ENCODE results near the gene HRK.
A peak's percentile ranks its signal among the peaks of the same experiment; 100 is the strongest.

The HRK gene

GRCh38 chr12:116864371-116865160 is 16.7 kb downstream of the HRK start:
- DNase-seq: no peak

DNA sequence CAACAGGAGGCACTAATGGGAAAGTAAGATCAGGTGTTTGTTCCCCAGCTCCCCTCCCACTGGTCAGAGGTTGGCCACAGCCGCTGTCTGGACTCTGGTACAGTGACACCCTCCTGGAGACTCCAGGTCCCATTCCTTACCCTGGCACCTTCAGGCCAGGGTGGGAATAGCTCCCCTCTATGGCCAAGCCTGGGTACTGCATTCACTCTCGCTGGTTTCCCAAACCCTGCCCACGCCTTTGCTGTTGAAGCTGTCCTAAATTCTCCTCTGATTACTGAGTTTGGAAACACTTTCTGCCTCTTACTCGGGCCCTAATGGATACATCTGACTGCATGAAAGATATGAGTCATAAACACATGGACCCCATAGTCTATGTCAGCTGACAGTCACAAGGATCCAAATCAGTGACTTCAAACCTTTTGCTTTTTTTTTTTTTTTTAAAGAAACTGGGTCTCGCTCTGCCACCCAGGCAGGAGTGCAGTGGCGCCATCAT is 17.9 kb downstream of the HRK start:
- DNase-seq: no peak

GRCh38 chr12:116862167-116862566 is 19.1 kb downstream of the HRK start:
- no peak for DNase-seq

DNA sequence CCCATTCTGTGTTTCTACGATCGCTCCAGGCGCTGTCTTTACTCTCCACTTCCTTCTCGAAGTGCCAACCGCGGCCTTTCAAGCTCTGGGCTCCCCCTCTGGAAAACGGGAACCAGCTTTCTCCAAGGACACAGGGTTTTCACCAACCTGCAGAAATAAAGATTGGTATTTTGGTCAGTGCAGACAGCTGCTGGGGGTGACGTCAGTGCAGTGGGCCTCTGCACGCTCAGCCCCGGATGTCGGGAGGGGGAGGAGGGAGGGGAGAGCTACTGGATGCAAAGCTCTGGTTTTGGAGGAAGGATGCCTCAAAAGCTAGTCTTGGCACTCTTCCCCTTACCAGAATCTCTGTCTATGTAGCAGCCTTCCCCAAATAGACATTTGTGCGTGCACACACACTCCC is 19.9 kb downstream of the HRK start:
- DNase-seq: no peak

- DNase-seq: no peak
Observed at GRCh38 chr12:116860263-116860662, 21.0 kb downstream of the HRK start.

DNA sequence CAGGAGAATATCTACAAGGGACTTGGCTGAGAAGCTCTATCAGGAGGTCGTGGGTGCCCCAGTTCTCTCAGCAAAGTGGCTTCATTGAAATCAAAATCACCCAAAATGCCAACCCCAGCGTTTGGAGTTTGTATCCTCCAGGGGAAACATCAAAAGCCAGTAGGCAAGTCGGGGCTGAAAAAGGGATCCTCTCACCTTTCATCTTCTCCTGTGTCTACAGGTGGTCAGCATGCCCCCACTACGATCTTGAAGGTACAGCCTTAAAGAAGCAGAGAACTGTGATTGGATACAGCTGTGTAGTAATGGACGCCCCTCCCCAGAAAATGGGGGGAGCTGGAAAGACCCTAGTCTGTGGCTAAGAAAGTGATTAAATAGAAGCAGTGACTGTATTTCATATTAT is 22.2 kb downstream of the HRK start:
- DNase-seq: peak; percentile 54

DNA sequence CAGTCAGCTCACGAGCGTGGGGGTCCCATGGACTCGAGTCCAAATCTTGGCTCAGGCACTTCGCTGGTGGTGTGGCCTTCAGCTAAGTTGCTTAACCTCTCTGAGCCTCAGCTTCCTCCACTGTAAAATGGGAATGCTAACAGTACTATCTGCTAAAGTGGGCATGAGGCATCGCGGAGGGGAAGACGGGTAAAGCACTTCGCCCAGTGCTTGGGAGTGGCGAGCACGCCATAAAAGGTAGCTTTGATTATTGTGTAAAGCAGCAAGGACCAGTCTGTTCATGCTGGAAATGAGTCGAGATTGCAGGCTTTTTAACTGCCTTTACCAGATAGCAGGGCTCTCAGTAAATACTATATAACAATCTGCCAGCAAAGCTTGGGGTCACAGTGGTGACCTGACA is 24.5 kb downstream of the HRK start:
- DNase-seq: no peak

- no peak for DNase-seq
Observed at GRCh38 chr12:116855744-116856470, 25.3 kb downstream of the HRK start.

DNA sequence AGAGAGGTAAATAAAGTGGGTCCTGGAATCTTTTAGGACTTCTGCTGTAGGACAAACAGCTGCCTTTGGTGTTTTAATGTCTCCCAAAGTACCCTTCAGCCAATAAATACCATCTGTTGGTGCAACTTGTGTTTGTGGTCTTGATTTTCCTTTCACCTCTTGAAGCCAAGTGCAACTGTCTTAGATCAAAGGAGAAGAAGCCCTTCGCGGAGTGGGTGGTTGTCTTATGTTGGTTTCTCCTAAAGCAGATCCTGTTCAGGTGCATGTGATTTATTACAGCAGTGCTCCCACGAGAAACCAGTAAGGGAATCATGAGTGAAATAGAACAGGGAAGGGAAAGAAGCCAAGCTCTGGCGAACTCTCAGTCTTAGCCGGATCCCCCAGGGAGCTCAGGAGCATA is 27.7 kb downstream of the HRK start:
- no peak for DNase-seq

DNA sequence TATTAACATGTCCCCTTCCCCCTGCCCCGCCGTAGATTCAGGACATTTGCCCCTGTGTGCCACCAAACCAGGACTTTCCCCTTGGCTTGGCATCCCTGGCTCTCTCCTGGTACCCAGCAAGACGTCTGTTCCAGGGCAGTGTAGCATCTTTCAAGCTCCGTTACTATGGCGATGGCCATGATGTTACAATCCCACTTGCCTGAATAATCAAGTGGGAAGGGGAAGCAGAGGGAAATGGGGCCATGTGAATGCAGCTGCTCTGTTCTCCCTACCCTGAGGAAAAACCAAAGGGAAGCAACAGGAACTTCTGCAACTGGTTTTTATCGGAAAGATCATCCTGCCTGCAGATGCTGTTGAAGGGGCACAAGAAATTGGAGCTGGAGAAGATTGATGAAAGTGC is 28.9 kb downstream of the HRK start:
- no peak for DNase-seq

DNA sequence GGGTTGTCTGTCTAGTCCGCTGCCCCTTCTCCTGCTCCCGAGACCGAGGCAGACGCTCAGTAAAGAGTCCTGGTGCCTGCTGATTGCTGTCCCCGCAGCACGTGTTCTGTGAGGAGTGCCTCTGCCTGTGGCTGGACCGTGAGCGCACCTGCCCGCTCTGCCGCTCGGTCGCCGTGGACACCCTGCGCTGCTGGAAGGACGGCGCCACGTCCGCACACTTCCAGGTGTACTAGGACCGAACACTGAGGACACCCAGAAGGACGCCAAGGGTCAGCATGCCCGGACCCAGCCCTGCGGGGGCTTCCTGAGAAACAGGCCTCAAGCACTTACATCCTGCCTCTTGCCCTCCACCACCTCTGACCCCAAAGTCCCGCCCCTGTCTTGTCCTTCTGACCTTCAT is 32.0 kb downstream of the HRK start:
- DNase-seq: no peak

DNA sequence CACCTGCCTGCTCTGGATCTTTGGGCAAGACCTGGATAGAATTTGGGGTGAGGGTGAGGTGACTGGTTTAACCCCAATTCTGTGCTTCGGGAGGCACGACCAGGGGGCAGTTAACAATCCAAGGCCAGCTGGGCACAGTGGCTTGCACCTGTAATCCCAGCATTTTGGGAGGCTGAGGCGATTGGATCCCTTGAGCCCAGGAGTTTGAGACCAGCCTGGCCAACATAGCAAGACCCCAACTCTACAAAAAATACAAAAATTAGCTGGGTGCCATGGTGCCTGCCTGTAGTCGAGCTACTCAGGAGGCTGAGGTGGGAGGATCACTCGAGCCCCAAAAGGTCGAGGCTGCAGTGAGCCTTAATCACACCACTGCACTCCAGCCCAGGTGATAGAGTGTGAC is 38.2 kb downstream of the HRK start:
- no peak for DNase-seq

- DNase-seq: no peak
Observed at GRCh38 chr12:116839287-116839830, 41.9 kb downstream of the HRK start.

- DNase-seq: no peak
Observed at GRCh38 chr12:116838365-116838764, 42.9 kb downstream of the HRK start.

DNA sequence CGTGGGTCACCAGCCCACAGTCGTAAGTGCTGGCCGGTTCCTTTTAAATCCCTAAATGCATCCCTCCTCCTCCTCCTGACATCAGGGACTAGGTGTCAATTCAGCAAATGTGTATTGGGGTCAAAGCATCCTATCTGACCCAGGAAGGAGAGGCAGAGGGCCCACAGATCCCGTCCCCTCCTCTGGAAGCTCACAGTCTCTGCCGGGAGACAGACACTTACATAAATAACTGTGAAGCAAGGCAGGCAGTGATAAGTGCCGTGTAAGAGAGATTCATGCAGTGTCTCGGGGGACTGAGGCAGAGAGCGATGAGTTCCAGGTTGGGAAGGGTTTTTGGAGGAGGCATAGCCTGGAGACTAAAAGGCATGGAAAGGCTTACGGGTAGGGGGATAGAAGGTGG is 44.1 kb downstream of the HRK start:
- DNase-seq: no peak

DNA sequence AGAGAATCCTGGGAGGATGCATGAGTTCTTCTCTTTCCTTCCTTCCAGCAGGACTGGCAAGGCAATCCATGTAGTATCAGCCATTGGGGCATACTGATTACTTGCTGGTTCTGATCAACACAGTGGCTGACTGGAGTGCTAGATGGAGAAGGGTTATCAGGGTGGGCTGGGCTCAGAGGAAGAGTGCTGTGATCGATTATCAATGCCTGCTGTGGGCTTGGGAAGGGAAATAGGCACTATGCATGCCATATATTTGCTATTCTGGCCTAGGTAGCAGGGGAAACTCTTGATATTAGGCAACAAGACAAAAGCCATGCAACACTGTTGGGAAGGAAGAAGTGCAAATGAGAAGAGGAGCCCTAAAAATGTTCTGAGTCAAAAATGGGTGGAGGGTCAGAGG is 45.8 kb downstream of the HRK start:
- no peak for DNase-seq

DNA sequence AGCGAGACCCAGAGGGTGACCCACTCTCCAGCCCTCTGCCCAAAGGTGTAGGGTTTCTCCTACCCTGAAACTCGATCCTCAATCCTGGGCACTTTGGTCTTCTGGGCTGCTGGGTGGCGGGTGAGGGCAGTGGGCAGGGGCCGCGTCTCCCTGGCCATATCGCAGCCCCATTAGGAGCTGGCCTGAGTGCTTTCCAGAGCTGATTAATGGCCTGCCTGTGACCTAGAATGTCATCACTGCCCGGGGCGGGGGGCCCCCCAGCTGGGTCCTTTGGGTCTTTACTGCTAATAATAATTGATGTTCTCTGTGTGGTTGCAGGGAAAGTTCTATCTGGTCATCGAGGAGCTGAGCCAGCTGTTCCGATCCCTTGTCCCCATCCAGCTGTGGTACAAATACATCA is 47.8 kb downstream of the HRK start:
- DNase-seq: no peak

GRCh38 chr12:116832353-116832752 is 48.9 kb downstream of the HRK start:
- no peak for DNase-seq

DNA sequence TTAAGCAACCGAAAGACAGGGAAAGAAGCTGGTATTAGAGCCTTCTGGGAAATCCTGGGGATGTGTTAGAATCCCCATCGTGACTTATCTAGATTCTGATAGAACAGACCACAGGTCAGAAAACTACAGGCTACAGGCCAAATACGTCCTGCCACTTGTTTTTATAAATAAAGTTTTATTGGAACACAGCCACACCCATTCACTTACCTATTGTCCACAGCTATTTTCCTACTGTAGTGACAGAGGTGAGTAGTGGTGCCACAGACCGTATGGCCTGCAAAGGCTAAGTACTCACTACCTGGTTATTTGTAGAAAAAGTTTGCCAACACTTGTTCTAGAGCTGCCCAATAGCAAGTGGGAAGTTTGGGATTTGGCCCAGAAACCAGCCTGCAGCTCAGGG is 53.8 kb downstream of the HRK start:
- no peak for DNase-seq

DNA sequence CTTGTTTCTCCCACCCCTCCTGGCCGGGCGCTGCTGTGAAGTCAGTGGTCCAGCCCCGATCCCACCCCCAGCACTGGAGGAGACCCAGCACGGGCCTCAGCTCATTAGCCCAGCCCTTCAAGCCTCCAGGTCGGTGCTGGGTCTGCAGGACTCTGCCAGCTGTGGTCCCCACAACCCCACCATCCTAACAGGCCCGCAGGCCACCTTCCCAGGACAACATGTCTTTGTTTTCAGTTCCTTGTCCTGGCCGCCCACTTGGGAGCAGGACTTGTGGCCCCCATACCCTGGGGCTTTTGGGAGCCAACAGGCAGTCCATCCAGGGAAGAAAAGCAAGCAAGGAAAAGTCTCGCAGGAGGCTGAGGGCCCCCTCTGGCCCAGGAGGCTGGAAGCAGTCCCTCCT is 60.0 kb downstream of the HRK start:
- no peak for DNase-seq

DNA sequence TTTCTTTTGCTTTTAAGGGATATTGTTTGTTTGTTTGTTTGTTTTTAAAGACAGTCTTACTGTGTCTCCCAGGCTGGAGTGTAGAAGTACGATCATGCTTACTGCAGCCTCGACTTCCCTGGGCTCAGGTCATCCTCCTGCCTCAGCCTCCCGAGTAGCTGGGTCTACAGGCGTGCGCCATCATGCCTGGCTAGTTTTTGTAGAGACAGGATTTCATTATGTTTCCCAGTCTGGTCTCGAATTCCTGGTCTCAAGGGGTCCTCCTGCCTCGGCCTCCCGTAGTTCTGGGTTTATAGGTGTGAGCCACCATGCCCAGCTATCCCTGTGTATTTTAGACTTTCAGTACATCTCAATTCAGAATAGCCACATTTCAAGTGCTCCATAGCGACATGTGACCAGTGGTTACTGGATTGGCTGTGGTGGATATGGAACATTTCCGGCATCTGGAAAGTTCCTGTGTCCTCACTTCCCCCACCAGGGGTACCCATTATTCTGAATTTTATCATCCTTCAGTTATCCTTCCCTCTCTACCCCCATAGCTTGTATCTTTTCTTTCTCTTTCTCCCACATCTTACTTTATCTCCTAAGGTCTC is 61.1 kb downstream of the HRK start:
- no peak for DNase-seq

- DNase-seq: peak; percentile 90
Observed at GRCh38 chr12:116818948-116819832, 62.1 kb downstream of the HRK start.

Data from DMS79 treated with DMSO at 0.1 percent for 48 hours (cell line).